DND-41 (cell line): ENCODE results near the gene CMTR1.

Experiments
- EZH2 ChIP-seq: IDR thresholded peaks from 3 replicates; pipeline ENCODE4 v1.6.1; 2012; ENCODE audit warnings: borderline replicate concordance, low read depth, mild to moderate bottlenecking, moderate library complexity, low read length, inconsistent platforms; ENCODE audit not compliant: severe bottlenecking
- TF ChIP-seq, protein P1 (sequence below): IDR thresholded peaks from 2 replicates; pipeline ENCODE4 v1.5.1; 2012; ENCODE audit warnings: borderline replicate concordance, low read length, moderate library complexity, mild to moderate bottlenecking; ENCODE audit not compliant: poor library complexity, severe bottlenecking; ENCODE audit errors: extremely low read depth

DNA sequence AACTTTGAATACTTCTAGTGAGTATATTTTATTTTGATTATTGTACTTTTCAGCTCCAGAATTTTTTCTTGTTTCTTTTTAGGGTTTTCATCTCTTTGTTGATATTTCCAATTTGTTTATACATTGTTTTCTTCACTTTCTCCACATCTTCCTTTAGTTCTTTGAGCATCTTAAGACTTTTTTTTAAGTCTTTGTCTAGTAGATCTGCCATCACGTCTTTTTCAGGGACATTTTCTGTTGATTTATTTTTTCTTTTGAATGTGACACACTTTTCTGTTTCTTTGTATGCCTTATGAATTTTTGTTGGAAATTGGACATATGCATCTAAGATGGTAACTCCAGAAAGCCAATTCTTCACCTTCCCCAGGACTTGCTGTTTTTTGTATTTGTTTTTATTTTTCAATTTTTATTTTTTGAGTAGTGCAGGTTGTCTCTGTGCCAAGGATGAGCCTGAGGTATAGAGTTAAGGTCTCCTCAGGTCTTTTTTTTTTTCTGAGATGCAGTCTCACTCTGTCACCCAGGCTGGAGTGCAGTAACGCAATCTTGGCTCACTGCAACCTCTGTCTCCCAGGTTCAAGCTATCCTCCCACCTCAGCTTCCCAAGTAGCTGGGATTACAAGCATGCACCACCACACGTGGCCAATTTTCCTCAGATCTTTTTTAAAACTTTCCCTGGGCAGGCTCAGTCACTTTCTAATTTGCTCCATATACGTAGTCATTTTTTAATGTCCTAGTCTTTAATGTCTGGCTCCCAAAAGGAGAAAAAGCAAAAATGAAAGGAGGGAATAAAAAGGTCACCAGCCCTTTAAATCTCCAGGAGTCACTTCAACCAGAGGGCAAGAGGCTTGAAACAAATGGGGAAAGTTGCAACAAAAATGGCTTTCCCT lies 6.7 kb upstream of the CMTR1 start:
- TF ChIP-seq, protein P1, sequence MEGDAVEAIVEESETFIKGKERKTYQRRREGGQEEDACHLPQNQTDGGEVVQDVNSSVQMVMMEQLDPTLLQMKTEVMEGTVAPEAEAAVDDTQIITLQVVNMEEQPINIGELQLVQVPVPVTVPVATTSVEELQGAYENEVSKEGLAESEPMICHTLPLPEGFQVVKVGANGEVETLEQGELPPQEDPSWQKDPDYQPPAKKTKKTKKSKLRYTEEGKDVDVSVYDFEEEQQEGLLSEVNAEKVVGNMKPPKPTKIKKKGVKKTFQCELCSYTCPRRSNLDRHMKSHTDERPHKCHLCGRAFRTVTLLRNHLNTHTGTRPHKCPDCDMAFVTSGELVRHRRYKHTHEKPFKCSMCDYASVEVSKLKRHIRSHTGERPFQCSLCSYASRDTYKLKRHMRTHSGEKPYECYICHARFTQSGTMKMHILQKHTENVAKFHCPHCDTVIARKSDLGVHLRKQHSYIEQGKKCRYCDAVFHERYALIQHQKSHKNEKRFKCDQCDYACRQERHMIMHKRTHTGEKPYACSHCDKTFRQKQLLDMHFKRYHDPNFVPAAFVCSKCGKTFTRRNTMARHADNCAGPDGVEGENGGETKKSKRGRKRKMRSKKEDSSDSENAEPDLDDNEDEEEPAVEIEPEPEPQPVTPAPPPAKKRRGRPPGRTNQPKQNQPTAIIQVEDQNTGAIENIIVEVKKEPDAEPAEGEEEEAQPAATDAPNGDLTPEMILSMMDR: no peak
- TF ChIP-seq EZH2: no peak
